Stimulated activated CD4-positive, alpha-beta T cell treated with anti-CD3 and anti-CD28 coated beads, Interleukin-15, amount 100 ng/mL, for 1 hour (primary cell): ENCODE data around the gene RPS6KA2.
"Not testable (repeated sequence)": the region's sequence is repeated elsewhere in the genome, so short reads cannot be mapped to it uniquely, and the experiment has no call there.

ENCODE experiments used
- DNase-seq, 2 donors: peaks; one replicate each; pipeline ENCODE4 v3.0.0-alpha.2; 2020; ENCODE audit warnings: low read depth in 1 of 2, low spot score in 1 of 2

RPS6KA2 gene

DNA sequence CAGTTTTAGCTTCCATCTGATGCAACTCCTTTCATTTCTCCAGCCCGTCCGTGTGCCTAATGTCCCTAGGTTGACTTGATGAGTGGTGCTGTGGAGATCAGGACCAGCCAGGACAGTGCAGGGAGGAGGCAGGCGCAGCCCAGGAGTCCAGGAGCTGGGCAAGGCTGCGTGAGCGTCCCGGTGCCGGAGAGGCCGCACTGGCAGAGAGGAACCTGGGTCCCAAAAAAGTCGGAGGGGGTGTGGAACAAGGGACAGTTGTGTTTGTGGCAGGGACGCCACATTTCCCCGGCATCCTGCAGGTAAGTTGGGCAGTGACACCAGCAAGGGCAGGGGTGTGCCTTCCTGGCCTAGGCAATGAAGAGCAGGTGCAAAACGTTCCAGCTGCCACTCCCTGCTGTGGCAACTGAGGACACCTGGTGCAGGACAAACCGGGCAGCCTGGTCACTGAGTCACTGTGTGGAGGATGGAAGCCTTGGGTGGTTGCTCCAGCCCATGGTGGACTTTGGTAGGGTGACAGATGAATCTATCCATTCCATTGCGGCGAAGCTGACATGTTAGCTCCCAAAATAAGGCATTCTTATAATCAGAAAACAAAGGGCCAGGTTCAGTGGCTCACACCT is 93.7 kb downstream of the RPS6KA2 start:
- no peak for DNase-seq

- DNase-seq = no peak
These were observed 94.7 kb downstream of the RPS6KA2 start for GRCh38 chr6:166532302-166532701.

- DNase-seq = no peak
These were observed 96.6 kb downstream of the RPS6KA2 start for GRCh38 chr6:166530211-166531095.

GRCh38 chr6:166529586-166529985 is 97.5 kb downstream of the RPS6KA2 start:
- DNase-seq = no peak

DNA sequence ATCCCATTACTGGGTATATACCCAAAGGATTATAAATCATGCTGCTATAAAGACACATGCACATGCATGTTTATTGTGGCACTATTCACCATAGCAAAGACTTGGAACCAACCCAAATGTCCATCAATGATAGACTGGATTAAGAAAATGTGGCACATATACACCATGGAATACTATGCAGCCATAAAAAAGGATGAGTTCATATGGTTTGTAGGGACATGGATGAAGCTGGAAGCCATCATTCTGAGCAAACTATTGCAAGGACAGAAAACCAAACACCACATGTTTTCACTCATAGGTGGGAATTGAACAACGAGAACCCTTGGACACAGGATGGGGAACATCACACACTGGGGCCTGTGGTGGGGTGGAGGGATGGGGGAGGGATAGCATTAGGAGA is 98.0 kb downstream of the RPS6KA2 start:
- DNase-seq = not testable (repeated sequence)

DNA sequence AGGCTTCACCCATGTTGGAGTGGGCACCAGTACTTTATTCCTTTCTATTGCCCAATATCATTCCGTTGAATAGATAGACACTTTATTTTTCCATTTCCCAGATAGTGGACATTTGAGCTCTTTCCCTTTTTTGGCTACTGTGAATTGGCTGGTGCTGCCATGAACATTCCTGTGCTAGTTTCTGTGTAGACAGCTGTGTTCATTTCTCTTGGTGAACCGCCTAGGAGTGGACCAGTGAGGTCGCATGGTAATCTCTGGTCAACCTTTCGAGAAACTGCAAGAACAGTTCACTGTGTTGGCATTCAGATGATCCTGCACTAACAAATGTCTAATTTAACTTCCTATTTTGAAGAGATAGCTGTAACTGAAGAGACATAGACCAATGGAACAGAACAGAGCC is 99.2 kb downstream of the RPS6KA2 start:
- no peak for DNase-seq

DNA sequence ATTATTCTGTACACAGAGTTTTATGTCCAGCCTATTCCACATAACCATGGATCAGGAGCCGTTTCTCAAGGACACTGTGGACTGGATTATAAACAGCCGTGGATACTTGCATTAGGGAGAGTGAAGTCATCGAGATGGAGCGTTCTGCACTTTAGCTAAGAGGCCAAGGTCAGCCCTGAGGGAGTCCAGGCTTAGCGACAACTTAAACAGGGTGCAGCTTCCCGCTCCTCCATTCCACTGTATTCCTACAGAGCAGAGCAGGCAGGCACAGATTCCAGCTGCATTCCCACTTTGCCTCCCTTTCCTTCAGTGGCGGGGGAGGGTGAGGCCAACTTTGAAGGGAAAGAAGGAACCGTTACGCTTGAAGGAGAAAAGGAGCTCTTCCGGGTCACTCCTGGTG is 100.1 kb downstream of the RPS6KA2 start:
- no peak for DNase-seq

DNA sequence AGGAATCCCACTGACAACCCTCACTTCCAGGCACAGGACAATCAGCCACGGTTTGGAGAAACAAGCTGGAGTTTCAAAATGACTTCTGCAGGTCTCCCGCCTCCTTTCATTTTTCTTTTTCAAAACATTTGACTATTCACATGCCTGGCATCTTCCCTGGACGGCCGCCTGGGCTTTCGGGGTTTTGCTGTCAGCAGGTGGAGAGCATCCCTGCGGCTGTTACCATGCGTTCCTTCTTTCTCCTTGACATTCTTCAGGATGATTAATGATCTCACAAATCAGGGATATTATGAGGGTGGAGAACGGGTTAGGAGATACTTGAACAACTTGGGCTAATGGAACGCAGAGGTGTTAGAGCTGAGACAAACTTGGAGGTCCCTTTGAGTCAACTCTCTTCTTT is 101.5 kb downstream of the RPS6KA2 start:
- DNase-seq = no peak

- no peak for DNase-seq
These were observed 103.1 kb downstream of the RPS6KA2 start for GRCh38 chr6:166523782-166524559.

DNA sequence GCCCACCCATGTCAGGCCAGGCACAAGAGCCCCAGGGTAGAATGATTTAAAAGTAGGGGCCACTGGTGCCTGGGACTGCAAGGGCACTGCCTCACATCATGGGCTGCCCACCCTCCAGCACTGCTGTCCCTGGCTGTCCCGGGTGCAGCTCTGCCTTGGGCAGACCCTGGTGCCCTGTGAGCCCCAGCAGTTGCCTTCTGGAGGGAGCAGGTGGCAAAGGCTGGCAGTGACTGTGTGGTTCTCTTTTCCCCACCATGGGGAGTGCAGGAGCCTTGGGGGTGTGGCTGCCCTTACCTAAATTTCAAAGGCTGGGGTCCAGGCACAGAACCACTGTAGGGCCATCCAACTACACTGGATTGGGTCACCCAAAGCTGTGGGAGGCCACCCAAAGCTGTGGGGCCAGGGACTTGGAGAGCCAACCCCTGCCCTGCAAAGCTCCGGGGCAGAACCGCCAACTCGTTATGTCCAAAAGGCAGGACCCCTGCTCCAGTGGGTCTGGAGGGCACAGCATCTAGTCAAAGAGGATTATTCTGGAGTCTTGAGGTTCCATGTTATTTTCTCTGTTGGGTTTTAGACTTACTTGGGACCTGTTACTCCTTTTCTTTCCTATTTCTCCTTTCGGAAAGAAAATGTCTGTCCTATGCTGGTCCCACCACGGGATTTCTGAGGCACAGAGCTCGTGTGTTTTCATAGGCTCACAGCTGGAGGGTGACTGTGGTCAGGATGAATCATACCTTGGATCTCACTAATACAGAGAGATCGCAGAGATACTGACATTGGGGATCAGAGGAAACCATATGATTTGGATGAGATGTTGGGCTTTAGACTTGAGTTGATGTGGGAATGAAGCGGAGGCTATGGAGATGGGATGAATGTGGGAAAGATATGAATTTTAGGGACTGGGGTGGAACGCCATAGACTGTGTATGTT is 105.9 kb downstream of the RPS6KA2 start:
- no peak for DNase-seq

DNA sequence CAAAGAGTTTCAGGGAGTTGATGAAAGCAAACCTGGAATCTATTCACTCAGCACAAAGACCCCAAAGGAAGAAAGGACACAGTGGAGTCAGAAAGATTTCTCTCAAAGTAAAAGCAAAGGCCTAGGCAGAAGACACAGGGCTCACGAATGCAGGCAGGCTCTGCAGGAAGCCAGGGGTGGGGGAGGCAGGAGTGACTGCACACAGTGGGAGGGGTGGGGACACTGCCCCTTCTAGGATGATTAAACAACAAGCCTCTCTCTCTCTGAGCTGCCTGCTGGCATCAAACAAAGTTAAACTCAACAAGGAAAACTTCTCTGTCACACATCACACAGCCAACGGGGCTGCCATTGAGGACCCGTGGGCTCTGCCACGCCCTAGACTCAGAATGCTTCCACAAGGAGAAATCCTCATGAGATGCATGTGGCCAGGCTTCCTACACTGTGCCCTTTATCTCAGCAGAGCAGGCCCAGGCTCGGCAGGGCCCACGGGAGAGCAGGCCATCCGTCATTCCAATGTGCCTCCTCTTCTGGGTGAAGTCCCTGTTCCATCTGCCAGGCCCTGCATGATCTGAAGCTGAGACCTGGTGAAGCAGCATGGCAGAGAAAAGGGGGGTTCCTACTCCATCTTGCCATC is 110.7 kb downstream of the RPS6KA2 start:
- DNase-seq = no peak

DNA sequence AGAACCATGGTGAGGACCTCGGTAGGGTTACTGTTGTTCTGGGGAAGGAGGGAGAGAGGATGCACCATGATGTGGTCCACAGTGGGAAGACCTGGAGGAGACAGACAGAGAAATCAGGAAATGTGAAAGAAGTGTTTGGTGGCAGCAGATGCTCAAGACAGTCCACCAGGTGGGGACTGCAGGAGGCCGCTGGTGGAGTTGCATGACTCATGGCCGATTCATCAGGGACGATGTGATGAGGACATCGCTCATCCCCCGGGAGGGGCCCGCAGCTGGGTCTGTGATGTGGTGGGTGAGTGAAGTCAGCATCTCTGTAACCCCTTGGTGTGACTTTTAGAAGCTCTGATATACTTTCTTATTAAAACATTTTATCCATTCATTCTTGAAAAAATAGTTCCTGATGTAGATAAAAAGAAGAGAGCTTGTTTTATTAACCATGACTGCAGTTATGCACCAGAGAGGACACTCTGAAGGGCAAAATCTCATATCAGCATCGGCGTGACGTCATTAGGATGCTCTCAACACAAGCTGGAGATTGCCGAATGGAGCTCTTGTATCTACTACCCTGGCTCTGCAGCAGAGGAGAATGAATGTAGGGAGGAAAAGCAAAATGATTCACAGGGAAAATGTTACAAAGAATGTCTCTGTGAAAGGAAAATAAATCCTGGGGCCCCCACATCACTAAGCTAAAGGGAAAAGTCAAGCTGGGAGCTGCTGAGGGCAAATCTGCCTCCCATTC is 111.8 kb downstream of the RPS6KA2 start:
- peak in 1 of 2 donors; percentile 33 for DNase-seq

DNA sequence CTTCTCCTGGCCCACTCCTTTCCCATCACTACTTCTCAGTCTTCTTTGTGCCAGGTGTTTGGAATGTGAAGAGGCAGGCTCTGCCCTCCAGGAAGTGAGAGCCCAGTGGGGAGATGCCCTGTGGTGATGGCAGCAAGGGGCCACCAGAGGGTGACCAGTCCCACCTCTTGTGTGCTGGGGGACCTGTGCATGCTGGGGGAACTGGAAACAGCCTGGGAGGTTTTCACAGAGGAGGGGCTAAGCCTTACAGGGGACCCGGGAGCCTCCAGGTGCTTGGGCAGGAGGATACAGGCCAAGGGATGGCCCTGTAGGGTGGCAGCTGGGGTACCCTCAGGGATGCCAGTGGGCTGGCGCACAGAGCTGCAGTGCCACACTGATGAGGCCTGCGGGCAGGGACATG is 112.9 kb downstream of the RPS6KA2 start:
- DNase-seq = no peak

DNA sequence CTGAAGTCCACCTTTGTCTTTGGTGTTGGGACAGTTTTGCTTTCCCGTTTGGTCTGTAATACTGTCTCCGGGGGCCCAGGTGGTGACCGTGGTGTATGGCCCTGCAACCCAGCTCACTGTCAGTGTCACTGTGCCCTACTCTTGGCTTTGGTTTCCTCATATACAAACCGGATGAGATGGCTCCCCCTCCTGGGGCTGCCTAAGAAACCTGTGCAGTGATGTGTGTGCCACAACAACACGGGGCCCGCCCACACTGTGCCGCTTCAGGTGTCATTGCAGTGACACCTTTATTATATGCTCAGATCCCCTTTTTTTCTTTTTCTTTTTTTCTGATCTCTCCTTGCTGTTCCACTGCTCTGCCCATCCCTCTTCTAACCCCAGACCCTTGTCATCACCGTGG is 114.5 kb downstream of the RPS6KA2 start:
- peak in 1 of 2 donors; percentile 8 for DNase-seq

DNA sequence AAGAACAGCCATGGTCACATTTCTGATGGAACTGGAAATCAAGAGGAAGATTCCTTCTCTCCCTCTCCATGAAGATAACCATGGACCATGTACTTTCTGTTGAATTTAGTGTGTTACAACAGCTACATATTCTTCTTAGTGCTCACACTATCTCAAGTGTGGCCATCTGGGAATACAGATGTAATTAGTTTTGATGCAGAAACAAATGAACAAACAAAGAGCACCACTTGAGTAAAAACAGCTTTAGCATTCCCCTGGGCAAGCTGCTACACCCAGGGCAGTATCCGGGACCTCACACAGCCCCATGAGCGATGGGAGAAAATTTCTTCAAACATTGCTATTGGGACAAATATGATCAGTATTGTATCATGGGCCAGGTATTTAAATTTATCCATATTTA is 115.7 kb downstream of the RPS6KA2 start:
- no peak for DNase-seq

- DNase-seq = no peak
These were observed 117.9 kb downstream of the RPS6KA2 start for GRCh38 chr6:166509193-166509592.

- DNase-seq = no peak
These were observed 118.3 kb downstream of the RPS6KA2 start for GRCh38 chr6:166508726-166509125.

- DNase-seq = no peak
These were observed 119.1 kb downstream of the RPS6KA2 start for GRCh38 chr6:166507809-166508564.

DNA sequence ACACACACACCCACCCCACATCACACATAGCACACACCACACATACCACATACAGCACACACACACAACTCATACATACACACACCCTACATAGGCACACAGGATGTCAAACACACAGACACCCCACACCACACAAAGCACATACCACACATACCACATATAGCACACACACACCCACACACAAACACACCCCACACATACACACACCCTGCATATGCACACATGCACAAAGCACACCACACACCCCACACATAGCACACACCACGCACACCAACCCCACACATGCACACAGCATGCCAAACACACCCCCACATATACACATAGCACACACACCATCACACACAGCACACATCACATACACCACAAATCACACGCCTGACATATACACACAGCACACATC is 119.7 kb downstream of the RPS6KA2 start:
- DNase-seq = no peak
